ENCODE data around the gene ZAP70.
"Not testable (repeated sequence)": the region's sequence is repeated elsewhere in the genome, so short reads cannot be mapped to it uniquely, and the experiment has no call there.

The ZAP70 gene

GRCh38 chr2:97699765-97700444, 13.5 kb upstream of the ZAP70 start:
- peak; percentile 80 for DNase-seq

- DNase-seq: no peak
Measured at GRCh38 chr2:97701186-97701585, 12.2 kb upstream of the ZAP70 start.

GRCh38 chr2:97701851-97702465, 11.4 kb upstream of the ZAP70 start:
- no peak for DNase-seq

DNA sequence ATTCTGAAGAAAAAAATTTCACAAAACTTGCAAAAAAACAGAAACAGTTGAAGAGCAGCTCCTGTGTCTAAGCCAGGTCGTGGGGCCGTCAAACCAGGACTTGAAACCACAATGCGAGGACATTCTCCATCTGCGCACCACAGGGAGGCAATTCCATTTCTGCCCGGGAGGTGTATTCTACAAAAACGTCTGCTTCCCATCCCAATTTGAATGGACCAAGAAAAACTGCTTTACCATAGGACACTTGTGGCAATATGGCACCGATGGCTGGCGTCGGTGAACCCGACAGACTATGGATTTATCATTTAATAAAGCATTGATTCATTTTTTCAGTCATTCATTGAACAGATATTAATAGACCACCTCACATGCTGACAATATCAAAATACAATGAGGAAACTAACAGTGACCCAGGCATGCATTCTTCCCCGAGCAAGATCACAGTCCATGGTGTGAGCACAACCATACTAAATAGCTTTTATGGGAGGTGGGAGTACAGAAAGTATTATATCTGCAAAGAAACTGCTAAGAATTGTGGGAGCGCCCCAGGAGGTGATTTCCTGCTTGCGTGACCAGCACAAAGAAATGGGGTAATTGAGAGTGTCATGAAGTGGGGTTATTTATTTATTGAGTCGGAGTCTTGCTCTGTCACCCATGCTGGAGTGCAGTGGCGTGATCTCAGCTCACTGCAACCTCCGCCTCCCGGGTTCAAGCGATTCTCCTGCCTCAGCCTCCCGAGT, 10.5 kb upstream of the ZAP70 start:
- no peak for DNase-seq

GRCh38 chr2:97703741-97704140, 9.6 kb upstream of the ZAP70 start:
- no peak for DNase-seq

DNA sequence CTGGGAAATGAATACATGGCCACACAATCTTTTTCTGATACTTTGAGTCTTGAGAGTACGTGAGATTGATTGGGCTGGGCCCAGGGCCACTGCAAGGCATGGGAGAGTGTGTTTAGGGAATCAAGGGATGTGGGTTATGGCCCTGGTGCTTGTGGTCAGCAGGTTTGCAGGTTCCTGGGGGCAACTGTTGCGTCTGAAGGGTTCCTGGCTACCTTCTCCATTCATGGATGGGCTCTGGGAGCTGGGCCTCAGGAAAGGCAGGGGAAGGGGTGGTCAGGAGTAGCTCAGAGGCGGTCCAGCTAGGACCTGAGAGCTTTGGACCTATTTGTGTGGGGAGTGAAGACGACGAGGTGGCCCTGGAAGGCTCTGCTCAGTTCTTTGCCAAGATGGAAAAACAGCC, 8.4 kb upstream of the ZAP70 start:
- DNase-seq: no peak

GRCh38 chr2:97706112-97706511, 7.3 kb upstream of the ZAP70 start:
- no peak for DNase-seq

DNA sequence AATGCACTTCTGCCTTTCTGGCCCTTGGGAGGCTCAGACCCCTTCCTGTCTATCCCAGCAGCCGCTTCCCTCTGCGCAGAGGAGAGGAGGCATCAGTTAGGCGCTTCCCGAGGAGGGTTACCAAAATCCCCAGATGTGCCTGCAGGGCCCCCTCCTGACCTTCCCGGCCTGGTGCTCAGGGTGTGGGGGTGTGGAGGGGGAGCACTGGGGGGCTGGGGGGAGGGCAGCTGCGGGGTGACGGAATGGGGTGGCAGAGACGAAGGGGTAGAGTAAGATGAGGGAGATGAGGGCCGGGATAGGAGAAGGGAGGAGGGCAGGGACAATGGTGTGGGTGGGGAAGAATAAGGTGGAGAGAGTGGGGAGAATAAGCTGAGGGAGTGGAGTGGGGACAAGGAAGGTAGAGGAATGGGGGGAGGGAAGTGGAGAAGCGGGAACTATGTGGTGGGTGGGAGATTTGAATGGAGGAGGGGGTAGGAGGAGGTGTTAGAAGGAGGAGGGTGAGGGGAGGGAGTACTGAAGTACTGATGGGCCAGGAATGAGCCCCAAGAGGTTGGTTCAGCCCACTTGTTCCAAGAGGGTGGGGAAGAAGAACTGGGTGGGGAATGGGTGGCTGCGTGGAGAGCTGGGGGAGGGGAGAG, 6.5 kb upstream of the ZAP70 start:
- no peak for DNase-seq

- no peak for DNase-seq
Measured at GRCh38 chr2:97707362-97708047, 5.9 kb upstream of the ZAP70 start.

DNA sequence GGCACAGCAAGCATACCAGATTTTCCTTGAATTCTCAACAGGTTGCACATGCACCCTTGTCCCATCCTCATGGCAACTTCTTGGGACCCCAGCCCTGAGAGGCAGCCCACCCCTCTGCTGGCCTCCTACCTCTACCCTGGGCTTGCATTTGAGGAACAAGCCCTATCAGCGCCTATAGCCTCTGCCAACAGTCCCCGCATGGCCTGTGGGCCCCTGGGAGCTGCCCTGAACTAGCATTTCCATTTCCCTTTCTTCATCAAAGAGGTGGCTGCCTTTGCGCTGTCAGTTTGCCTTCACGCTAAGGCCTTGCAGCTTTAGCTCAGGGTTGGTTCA, 5.4 kb upstream of the ZAP70 start:
- DNase-seq: no peak

DNA sequence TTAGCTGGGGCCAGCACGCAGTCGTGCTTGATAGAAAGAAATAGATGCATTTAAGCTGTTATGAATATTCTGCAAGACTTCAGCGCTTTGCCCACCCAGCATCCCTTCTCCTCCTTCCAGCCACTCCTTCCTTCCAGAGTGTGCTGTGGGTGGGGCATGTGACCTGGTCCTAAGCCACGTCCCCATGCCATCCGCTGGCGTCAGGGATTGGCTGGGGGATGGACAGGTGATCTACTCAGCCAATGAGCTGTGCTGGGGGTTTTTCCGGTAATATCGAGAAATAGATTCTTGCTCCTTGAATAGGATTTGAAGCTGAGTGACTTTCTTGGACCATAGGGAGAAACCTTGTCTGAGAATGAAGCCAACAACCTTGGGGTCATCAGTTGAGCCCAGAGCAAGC, 4.8 kb upstream of the ZAP70 start:
- no peak for DNase-seq

- no peak for DNase-seq
Measured at GRCh38 chr2:97711394-97711711, 2.0 kb upstream of the ZAP70 start.

- not testable (repeated sequence) for DNase-seq
Measured at GRCh38 chr2:97712175-97712574, 1.2 kb upstream of the ZAP70 start.

DNA sequence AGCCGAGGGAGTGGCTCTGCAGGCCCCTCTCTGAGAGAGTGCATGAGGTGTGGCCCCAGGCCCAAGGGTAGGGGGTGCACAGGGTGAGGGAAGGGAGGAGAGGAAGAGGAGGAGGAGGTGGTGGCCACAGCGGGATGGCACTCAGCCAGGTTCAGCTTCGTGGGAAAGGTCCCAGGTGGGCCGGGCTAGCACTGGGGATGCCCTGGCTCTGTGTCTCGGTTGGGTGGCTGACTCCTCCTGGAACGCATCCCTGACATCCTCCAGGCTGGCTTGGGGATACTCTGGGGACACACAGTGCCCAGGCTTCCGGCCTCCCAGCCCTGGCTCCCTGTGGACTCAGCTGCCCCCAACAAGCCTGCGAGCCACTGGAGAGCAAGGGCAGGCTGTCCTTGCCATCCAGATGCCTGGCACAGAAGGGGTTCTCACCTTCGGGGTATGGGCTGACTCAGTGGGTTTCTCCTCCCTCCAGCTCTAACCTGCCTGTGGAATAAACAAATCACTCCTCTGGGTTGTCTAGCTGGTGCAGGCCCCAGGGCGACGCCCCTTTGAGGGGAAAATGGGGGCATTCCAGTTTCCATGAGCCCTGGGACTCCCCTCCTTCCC, 582 bp upstream of the ZAP70 start:
- DNase-seq: no peak

DNA sequence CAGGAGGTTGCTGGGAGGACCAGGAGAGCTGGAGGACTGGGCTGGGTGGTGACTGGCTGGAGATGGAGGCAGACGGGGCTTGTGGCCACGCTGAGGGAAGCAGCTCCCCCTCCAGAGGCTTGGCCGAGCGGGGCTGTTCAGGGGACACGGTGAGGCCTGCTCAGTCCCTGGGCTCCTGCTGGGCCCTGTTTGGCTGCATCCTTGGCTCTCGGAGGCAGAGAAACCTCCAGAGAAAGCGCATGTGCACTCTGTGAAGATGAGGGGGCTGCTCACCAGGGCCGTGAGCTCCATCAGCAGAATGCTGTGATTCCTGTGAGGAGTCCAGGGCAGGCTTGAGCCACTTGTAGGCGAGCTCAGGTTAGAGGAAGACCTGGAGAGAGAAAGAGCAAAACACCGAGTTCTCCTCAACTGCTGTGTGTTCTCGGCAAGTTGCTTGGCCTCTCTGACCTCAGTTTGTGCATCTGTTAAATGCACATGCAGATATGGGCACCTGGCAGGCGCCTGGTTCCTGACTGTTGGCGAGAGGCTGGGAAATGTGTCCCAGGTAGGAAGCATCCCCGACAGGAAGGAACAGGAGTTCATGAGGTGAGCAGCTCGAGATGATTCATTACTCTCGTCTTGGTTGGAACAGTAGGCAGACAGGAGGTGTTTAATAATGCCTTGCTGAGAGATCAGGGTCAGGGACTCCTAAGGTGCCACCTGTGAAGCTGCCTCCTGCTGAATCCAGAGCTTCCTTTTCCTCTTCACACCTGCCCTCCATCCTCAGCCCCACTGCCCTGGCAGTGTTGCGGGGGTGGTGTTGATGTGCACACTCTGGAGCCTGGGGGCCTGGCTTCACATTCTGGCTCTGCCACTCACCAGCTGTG, 941 bp downstream of the ZAP70 start:
- DNase-seq: no peak

DNA sequence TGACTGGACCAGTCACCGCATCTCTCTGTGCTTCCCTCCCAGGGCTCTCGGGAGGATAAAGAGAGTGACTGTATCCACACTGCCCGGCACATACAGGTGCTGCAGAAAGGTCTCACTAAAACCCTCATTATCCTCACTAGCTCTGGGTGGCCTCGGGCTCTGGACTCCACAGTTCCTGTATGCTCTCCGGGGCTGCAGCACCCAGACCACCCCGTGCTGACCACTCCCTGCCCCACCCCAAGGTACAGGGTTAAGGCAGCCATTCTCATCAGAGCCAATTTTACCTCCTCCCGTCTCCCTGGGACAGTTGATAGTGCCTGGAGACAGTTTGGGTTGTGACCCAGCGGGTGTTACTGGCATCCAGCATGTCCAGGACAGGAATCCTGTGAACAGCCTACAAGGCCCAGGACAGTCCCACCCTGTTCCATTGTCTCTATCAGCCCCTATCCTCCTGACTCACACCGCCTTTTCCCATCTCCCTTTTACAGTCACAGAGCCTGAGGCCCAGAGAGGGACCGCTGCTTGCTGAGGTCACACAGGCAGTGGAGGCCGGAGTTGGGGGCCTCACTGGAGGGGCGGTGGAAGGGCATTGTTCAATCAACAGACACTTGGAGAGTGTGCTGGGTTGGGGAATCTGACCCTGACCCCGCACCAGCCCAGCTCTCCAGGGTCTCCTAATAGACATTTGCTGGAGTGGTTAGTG, 1.7 kb downstream of the ZAP70 start:
- no peak for DNase-seq

GRCh38 chr2:97715951-97716694, 2.7 kb downstream of the ZAP70 start:
- DNase-seq: no peak

- DNase-seq: no peak
Measured at GRCh38 chr2:97716695-97717612, 3.6 kb downstream of the ZAP70 start.

GRCh38 chr2:97717613-97717995, 4.2 kb downstream of the ZAP70 start:
- no peak for DNase-seq
